ENCODE measurements around the gene METRNL.

The METRNL gene

DNA sequence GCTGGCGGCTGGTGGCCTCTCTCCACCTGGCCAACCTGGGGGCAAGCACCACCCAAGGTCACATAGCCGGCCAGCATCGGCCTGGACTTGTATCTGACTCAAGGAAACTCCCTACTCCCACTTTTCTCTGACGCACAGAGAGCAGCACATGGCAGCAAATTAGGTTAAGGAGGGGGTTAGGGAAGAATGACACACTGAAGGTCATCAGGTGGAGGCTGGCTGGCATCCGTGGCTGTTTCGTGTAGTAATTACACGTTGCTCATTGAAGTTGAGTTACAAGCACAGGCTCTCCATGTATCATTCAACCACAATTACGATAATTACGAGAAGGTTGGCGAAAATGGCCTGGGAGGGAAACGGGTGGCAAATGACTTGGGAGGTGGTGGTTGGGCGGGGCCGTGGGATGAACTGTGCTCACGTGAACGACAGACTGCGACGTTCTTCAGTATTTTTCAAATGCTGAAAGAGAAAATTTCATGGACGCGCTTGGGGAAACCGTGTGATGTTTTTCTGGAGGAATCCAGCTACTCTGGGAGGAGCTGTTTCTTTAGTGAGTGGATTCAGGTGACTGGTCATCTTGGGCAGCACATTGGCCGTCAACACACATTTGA, 4.0 kb upstream of the METRNL start:
- no peak for TF ChIP-seq POLR2A (IDR thresholded peaks at IDR 0.05; ENCODE audit: low read depth, low read length)
- no peak for FAIRE-seq
- DNase-seq (ENCODE audit: insufficient read length, low spot score), result no peak

- DNase-seq (ENCODE audit: insufficient read length, low spot score) (no peak), FAIRE-seq (no peak)
- no peak for TF ChIP-seq POLR2A (IDR thresholded peaks at IDR 0.05; ENCODE audit: low read depth, low read length)
These were observed 2.5 kb upstream of the METRNL start for GRCh38 chr17:83076938-83077337.

GRCh38 chr17:83077411-83077810, 2.0 kb upstream of the METRNL start:
- FAIRE-seq (no peak), DNase-seq (ENCODE audit: insufficient read length, low spot score) (no peak)
- no peak for TF ChIP-seq POLR2A (IDR thresholded peaks at IDR 0.05; ENCODE audit: low read depth, low read length)

- DNase-seq (ENCODE audit: insufficient read length, low spot score) (no peak), FAIRE-seq (no peak)
- no peak for TF ChIP-seq POLR2A (IDR thresholded peaks at IDR 0.05; ENCODE audit: low read depth, low read length)
These were observed 1.5 kb upstream of the METRNL start for GRCh38 chr17:83077939-83078338.

DNA sequence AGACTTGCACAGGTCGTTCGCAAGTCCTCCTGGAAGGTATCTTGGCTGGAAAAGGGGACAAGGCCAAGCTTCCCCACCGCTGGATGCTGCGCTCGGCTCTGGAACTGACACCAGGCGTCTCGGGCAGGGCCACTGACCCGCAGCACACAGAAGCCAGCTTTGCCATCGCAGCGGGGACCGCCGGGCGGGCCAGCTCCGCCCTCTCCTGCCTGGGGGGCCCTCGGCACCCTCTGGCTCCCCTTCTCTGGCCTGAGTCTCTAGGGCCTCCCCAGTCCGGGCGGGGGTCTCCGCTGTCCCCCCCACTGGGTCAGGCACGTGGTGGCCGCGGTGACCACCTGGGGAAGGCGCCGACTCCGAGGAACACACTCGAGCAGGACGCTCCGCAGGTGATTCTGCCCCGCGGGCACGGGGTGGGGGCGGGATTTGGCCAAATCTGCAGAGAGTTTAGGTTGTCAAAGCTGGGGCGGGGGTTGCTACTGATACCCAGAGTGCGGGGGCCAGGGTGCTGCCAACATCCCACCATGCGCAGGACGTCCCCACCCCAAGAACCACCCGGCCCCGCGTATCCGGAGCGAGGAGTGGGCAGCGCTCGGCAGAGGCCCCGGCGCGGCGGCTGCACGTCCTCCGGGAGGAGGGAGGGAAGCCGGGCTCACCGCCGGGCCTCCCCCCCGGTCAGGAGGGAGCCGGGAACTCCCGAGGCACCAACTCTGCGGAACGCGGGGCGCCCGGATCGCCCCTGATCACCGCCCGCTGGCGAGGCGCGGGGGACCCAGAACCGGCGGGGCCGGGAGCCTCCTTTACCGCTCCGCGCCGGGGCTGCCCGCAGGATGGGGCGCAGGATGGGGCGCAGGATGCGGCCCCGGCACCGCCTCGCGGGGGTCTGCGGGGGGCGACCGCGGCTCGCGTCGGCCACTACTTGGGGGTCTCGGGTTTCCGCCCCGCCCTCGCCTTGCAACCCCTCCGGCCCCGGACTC, 744 bp upstream of the METRNL start:
- DNase-seq (ENCODE audit: insufficient read length, low spot score) (no peak), FAIRE-seq (no peak)

GRCh38 chr17:83079766-83080578, 563 bp downstream of the METRNL start:
- FAIRE-seq (no peak), DNase-seq (ENCODE audit: insufficient read length, low spot score) (no peak)
- no peak for TF ChIP-seq POLR2A (IDR thresholded peaks at IDR 0.05; ENCODE audit: low read depth, low read length)

More for the DNA sequence above, 744 bp upstream of the METRNL start:
- no peak for TF ChIP-seq POLR2A (IDR thresholded peaks at IDR 0.05; ENCODE audit: low read depth, low read length)

DNA sequence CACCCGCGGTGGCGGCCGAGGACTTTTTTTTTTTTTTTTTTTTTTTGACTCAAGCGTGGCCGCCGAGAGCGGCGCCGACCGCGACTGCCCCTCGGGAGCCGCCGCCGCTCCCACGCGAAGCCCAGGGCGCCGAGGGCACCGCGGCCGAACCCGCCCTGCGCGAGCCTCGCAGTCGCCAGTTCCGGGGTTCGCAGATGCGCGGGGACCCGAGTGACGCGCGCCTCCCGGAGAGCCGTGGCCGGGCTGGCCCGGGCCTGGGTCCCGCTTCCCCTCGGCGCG, 1.1 kb downstream of the METRNL start:
- FAIRE-seq (no peak), DNase-seq (ENCODE audit: insufficient read length, low spot score) (no peak)
- no peak for TF ChIP-seq POLR2A (IDR thresholded peaks at IDR 0.05; ENCODE audit: low read depth, low read length)

GRCh38 chr17:83080858-83081683, 1.7 kb downstream of the METRNL start:
- no peak for TF ChIP-seq POLR2A (IDR thresholded peaks at IDR 0.05; ENCODE audit: low read depth, low read length)
- FAIRE-seq, result no peak
- DNase-seq (ENCODE audit: insufficient read length, low spot score), result no peak

DNA sequence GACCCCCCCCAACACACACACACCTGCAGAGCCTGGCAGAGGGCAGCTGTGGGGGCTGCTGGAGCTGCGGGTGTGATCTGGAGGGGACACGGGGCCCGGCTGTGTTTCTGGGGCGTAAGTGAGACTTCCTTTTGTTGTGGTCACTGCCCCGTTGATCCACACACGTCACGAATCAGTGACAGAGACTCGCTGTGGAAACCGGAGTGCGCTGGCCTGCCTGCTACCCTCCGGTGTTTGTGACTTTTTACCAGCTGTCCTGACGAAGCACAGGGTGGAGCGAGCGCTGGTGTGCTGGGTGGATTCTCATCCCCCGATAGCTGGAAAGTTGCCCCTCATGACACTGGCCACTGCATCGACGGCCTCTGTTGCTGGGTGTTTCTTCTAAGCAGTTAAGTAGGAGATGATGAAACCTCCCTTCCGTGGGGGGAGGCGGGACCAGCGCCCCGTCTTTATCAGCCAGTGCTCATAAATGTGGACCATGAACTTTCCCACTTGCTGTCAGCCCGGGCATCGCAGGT, 2.3 kb downstream of the METRNL start:
- DNase-seq (ENCODE audit: insufficient read length, low spot score) (no peak), FAIRE-seq (no peak)
- no peak for TF ChIP-seq POLR2A (IDR thresholded peaks at IDR 0.05; ENCODE audit: low read depth, low read length)

DNA sequence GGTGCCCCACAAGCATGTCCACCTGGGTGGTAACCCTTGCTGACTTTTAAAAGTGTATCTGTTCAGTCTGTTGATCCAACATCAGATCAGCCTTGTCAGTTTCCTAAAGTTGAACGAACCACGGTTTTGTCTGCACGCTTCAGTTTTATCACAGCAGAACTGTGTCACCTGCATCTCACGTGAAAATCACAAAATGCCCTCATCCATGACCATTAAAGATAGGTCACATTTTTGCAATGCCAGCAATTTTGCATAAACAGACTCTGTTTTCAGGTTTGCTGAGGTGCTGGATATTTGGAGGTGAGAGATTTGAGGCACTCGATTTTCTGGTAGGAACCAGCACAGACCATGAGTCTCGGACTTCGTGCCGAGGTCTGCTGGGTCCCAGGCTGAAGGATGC, 3.0 kb downstream of the METRNL start:
- TF ChIP-seq POLR2A (IDR thresholded peaks at IDR 0.05; ENCODE audit: low read depth, low read length), result no peak
- FAIRE-seq (no peak), DNase-seq (ENCODE audit: insufficient read length, low spot score) (no peak)

GRCh38 chr17:83082909-83083367, 3.5 kb downstream of the METRNL start:
- FAIRE-seq (no peak), DNase-seq (ENCODE audit: insufficient read length, low spot score) (no peak)
- TF ChIP-seq POLR2A (IDR thresholded peaks at IDR 0.05; ENCODE audit: low read depth, low read length), result 0 out of 2 replicates have a peak, but pooled peaks have one; percentile 12

DNA sequence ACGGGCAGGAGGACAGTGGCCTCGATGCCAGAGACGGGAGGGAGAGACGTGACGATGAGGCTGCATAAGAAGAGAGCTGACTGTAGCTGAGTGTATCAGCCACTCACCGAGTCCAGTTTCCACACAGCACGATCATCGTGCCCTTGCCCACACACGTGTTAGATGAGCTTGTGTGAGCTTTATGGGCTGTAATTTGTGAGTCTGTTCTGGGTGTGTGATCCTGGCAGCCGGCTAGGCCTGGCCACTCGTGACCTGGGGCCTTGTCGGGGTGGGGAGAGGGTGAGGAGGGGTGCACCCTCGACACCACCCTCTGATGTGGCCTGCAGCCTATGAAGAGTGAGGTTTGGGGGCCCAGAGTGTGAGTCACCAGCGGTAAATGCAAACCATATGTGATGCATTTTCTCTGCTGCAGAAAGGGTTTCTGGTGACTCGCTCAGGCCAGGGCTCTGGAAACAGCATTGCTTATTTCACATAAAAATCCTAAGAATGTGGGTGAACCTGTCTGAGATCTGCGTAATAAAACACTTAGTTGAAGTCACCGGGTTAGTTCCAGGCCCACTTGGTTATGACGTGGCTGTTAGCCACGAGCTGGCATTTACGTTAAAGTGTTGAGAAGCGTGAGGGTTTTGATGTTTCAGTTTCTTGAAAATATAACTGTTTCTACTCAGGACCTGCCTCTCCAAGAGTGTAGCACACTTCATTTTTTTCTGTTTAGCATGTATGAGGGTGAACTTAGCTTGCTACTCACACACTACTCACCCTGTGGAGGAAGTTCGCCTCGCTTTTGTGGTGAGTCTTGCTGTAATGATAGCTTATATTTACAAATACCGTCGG, 4.2 kb downstream of the METRNL start:
- no peak for TF ChIP-seq POLR2A (IDR thresholded peaks at IDR 0.05; ENCODE audit: low read depth, low read length)
- DNase-seq (ENCODE audit: insufficient read length, low spot score) (peak; percentile 99), FAIRE-seq (peak; percentile 85)

All from H54 (cell line).